HG03571 (cell line): ENCODE data around the gene RPL6.
A peak's percentile ranks its signal among the peaks of the same experiment; 100 is the strongest.

Experiments
- ATAC-seq: cut with Tn5 transposase; IDR thresholded peaks from one replicate; pipeline ENCODE4 v1.9.1; 2021; ENCODE audit not compliant: unreplicated experiment

The RPL6 gene

DNA sequence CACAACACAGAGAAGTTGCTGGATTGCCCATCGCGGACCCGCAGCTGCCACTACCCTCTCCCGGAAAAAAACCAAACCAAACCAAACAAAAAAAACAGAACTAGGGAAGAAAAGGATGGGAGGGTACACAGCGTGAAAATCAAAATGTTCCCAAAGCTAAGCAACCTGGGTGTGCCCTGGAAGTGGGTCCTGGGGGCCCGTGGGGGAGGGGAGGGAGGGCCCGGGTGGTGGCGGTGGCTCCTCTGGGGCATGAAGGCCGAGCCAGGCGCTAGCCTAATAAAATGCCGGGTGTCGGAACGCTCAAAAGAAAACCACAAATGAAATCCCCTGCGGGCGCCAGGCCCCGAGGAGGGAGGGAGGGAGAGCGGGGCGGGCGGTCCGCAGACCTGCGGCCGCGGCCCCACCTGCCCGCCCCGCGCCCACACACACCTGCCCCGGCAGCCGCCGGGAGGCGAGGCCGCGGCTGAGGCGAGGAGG lies 28.0 kb downstream of the RPL6 start:
- ATAC-seq, result peak; percentile 38

DNA sequence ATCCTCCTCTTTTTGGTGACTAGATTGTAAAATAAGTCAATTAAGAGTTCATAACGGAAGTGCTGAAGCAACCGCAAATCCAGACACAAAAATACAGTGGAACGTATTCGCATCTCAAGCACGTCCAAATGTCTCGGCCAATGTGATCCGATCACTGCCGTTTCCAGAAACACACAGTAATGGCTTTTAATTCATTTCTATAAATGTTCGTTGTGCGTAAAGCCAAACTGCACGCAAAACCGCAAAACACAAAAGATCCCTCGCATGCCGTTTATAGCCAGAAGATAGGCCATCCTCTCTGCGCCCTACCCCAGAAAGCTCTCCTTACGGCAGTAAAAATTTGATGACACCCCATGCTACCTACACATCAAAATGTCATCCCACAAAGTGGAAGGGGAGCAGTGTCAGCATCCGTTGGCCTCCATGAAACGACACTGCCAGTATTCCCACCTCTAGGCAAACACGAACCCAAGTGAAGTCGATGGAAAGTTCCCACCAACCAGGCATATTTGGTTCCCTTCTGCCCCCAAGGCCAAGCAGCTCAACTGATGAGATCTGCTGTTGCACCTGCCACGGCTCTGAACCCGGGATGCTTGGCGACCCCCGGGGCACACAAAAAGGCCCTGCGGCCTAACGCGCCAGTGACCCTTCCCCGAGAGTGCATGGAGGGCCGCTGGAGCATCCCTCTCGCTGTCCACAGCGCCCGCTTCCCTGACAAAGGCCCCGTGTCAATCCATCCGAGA lies 28.6 kb downstream of the RPL6 start:
- no peak for ATAC-seq

DNA sequence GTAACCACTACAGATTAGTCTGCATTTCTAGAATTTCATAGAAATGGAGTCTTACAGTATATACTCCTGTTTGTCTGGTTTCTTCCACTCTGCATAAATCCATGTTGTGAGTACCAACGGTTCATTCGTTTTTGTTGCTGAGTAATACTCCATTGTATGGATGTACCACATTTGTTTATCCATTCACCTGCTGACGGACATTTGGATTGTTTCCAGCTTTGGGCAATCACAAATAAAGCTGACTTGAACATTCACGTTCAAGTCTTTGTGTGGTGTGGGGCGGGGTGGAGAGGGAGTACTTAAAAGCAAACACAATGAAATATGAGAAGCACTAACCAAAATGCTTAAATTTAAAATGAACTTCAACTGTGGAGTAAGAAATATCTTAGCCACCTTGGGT lies 34.3 kb downstream of the RPL6 start:
- no peak for ATAC-seq

DNA sequence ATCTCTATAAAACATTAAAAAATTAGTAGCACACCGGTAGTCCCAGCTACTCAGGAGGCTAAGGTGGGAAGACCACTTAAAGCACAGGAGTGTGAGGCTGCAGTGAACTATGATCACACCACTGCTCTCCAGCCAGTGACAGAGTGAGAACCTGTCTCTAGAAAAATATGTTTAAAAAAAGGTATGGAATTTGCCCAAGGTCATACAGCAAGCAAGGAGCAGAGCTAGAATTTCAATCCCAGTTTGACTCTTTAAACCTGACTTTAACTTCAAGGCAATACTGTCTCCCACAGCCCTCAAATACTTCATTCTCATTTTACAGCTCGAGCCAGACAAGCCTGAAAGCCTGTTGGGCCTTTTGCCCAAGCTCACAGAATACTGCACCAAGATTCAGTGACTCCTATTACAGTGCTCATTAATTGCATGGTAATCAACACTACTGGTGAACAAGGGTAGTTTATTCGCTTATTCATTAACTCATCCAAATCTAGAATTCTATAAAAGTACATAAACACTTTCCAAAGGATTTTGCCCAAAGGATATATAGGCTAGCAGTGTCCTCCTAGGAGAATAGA lies 35.2 kb downstream of the RPL6 start:
- no peak for ATAC-seq

DNA sequence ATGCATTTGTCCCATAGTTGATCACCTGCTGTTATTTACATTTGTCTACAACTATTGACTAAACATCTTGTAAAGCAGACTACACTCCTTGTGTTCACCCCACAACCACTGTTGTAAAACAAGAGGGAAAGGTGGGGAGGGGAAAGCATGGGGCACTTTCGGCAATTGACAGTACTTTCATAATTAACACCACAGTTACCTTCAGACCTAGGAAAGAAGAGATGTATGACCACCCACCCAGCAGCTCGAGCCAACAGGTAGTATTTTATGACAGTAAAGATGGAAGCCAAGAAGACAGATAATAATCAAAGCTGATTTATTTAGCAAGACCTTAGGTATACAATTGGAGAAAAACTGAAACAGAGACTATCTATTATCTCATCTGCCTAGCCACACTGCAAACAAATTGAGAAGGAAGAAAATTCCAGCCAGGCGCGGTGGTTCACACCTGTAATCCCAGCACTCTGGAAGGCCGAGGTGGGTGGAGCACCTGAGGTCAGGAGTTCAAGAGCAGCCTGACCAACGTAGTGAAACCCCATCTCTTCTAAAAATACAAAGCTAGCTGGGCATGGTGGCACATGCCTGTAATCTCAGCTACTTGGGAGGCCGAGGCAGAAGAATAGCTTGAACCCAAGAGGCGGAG lies 38.4 kb downstream of the RPL6 start:
- ATAC-seq, result no peak

DNA sequence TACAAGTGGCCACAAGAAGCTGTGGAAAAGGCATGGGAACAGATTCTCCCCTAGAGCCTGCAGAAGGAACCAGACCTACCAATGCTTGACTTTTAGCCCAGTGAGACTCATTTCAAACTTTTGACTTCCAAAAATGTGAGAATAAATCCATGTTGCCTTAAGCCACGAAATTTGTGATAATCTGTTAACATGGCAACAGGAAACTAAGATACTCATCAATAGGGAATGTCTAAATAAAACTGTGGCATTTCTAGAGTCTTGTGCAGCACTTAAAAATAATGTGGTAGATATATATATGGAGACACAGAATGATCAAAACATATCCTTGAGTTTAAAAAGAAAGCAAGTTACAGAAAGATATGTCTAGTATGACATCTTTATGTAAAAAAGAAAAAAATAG lies 39.2 kb downstream of the RPL6 start:
- no peak for ATAC-seq

DNA sequence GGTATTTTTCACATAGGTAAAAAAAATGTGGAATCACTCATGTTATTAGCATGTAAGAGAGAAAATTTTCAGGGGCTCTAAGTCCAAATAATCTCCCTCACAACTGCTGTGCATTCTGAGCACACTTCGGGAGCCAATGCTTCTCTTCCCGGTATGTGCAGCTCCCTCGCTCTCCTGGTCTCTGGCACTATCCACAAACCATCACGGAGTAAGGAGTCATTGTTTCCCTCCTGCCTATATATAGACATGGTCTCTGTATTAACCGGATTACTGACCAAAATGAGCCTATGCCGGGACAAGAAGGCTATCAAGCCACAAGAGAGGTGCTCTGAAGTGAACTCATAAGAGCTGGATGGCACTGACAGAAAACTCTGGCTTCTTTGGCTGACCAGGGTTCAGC lies 40.5 kb downstream of the RPL6 start:
- ATAC-seq, result no peak

DNA sequence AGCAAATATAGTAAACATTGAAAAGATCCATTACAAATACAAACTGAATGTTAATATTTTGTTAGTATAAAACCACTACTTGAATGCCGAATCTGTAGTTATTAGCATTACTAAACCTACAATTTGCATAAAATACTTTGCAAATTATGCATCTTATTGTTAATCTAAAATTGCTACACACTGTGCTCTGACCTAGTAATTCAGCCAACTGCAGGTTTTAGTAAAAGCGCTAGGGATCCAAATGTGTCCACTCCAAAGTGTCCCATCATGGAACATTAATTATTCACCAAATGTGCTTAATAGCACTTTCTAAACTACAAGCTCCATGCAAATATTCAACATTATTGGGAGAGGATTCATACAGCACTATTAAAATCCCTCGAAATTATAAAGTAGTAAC lies 41.4 kb downstream of the RPL6 start:
- ATAC-seq, result no peak

DNA sequence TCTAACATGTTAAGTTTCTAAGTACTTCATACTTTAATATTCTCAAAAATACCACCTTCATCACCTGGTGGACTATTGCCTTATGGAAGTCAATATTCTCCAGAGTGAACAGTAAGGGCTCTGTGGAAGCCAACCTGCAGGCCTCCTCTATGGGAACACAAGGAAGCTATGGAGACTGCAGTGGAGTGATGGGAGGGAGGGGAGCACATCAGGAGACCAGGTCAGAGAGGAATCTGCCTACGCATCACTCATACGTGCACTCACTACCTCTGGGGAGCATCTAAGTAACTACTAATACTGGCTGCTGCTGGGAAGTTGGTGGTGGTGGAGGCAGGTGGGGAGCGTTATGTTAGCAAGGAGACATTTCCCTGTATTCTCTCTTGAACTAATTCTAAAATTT lies 47.1 kb downstream of the RPL6 start:
- no peak for ATAC-seq

DNA sequence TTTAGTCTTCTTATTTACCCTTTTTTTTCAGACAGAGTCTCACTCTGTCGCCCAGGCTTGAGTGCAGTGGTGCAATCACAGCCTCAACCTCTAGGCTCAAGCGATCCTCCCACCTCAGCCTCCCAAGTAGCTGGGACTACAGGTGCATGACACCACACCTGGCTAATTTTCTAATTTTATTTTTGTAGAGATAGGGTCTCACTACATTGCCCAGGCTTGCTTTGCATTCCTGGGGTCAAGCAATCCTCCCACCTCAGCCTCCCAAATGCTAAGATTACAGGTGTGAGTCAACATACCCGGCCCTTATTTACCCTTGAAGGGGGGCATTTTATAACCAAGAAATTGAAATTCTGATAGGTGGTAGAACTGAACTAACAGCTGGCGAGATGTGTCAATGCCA lies 48.1 kb downstream of the RPL6 start:
- ATAC-seq, result no peak

DNA sequence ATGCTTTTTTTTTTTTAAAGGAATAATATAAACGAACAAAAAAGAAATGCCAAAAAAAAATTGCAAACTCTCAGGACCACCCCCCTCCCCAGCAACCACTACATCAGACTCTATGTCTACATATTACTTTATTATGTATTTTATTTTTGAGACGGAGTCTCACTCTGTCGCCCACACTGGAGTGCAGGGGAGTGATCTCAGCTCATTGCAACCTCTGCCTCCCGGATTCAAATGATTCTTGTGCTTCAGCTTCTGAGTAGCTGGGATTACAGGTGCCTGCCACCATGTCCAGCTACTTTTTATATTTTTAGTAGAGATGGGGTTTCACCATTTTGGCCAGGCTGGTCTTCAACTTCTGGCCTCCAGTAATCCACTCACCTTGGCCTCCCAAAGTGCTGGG lies 50.1 kb downstream of the RPL6 start:
- ATAC-seq, result no peak

DNA sequence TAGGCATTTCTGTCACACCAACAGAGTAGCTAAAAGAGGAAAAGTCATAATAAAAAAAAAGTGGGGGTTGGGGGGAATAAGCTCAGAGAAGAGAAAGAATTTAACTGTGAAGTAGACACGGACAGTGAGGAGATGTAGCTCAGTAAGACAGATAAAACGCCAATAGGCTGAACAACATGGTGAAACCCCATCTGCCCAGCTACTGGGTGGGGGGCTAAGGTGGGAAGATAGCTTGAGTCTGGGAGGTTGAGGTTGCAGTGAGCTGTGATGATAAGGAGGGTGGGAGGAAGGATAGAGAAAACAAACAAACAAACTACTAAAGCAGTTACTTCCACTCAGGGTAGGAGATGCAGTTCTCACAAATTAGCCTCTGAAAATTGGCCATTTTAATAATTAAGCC lies 52.2 kb downstream of the RPL6 start:
- ATAC-seq, result no peak
